HCT116 (cell line): ENCODE measurements around the gene SNRNP70. TPM values are rescaled to one million over a fixed set of nuclear protein-coding genes. Genes with fewer than 3 reads are reported as not detected.

Experiments used
- ATAC-seq: fragments of 200-7000 bp; cut with Tn5 transposase; 2 replicates; pipeline ENCODE4 v1.9.1; 2020; ENCODE audit warnings: mild to moderate bottlenecking, moderate library complexity
- BruUV-seq: library from RNA; stranded (reverse); fragments of 400-500 nt; replicated peaks from 2 replicates; lab custom pipeline; 2021; lab: Mats Ljungman, UMichigan
- CTCF ChIA-PET: fragments of 300-600 bp; sonication (Branson Sonifier 250); formaldehyde crosslinking; loops from one replicate; lab custom pipeline; 2021; ENCODE audit warnings: antibody characterized with exemption; lab: Charles Lee
- POLR2A ChIA-PET: fragments of 300-600, 350-600 bp; sonication (Branson Sonifier 250); formaldehyde crosslinking; loops from one replicate; lab custom pipeline; 2021; ENCODE audit warnings: antibody characterized with exemption; lab: Charles Lee
- RAD21 ChIA-PET, 2 experiments: fragments of 300-600 bp; sonication (Branson Sonifier 250); formaldehyde crosslinking; loops; one replicate each; lab custom pipeline; 2023; ENCODE audit warnings: low total read pairs in 2 of 2; ENCODE audit not compliant: uncharacterized antibody in 2 of 2, unreplicated experiment in 2 of 2, low non-redundant PET in 1 of 2; lab: Charles Lee
- DNase-seq: peaks from one replicate; pipeline ENCODE4 v3.0.0-alpha.2; 2010; ENCODE audit warnings: low read depth, low spot score
- H2AFZ ChIP-seq: fragments of 200-600 bp; shearing (Covaris generic), sonication (generic); 2 replicates; pipeline ENCODE4 v1.6.1; 2017; ENCODE audit warnings: low read depth, mixed run types, mixed read lengths, antibody characterized with exemption, low read length; ENCODE audit not compliant: poor library complexity, severe bottlenecking
- H3K27ac ChIP-seq: 2 replicates; pipeline ENCODE4 v1.5.1; 2012; ENCODE audit warnings: low read depth, low read length
- H3K27me3 ChIP-seq: fragments of 200-600 bp; sonication (generic); 2 replicates; pipeline ENCODE4 v1.6.1; 2016; ENCODE audit warnings: mixed run types, low read length, mixed read lengths; ENCODE audit not compliant: insufficient read depth
- H3K36me3 ChIP-seq, 2 experiments: fragments of 200-500 bp in 1 of 2; fragments of 200-600 bp in 1 of 2; sonication (Bioruptor generic) in 1 of 2; sonication (generic) in 1 of 2; 2 replicates each; pipeline versions ENCODE4 v1.5.1 to v1.6.1; 2014 to 2016; ENCODE audit warnings: low read length in 2 of 2, inconsistent platforms in 1 of 2, mixed read lengths in 1 of 2, mixed run types in 1 of 2; ENCODE audit not compliant: insufficient read depth in 2 of 2, control insufficient read depth in 1 of 2
- H3K4me1 ChIP-seq, 2 experiments: fragments of 200-600 bp in 1 of 2; sonication (generic) in 1 of 2; 2 replicates each; pipeline versions ENCODE4 v1.5.1 to v1.6.1; 2012 to 2017; ENCODE audit warnings: low read length in 2 of 2, inconsistent platforms in 1 of 2, mild to moderate bottlenecking in 1 of 2, mixed read lengths in 1 of 2, mixed run types in 1 of 2, moderate library complexity in 1 of 2; ENCODE audit not compliant: insufficient read depth in 2 of 2, control insufficient read depth in 1 of 2
- H3K4me2 ChIP-seq: fragments of 200-600 bp; sonication (generic); 2 replicates; pipeline ENCODE4 v1.6.1; 2017; ENCODE audit warnings: mixed run types, low read length, mixed read lengths
- H3K4me3 ChIP-seq, 2 experiments: fragments of 200-600 bp in 1 of 2; sonication (generic) in 1 of 2; replicated peaks in 1 of 2; 2 replicates each; pipeline ENCODE4 v1.5.1; 2011 to 2016; ENCODE audit warnings: low read length in 2 of 2, control low read depth in 1 of 2, low read depth in 1 of 2, mild to moderate bottlenecking in 1 of 2, mixed read lengths in 1 of 2, mixed run types in 1 of 2
- H3K79me2 ChIP-seq: fragments of 200-600 bp; sonication (generic); 2 replicates; pipeline ENCODE4 v1.6.1; 2017; ENCODE audit warnings: mild to moderate bottlenecking, mixed run types, low read length, moderate library complexity, mixed read lengths; ENCODE audit not compliant: insufficient read depth
- H3K9ac ChIP-seq: fragments of 200-600 bp; sonication (generic); 2 replicates; pipeline ENCODE4 v1.6.1; 2016; ENCODE audit warnings: low read length, mixed read lengths
- H3K9me2 ChIP-seq: fragments of 200-600 bp; sonication (generic), shearing (Covaris generic); 2 replicates; pipeline ENCODE4 v1.6.1; 2017; ENCODE audit warnings: mixed run types, mild to moderate bottlenecking, moderate library complexity; ENCODE audit not compliant: insufficient read depth
- H3K9me3 ChIP-seq, 2 experiments: fragments of 200-500 bp in 1 of 2; fragments of 200-600 bp in 1 of 2; sonication (Bioruptor generic) in 1 of 2; sonication (generic) in 1 of 2; 2 replicates each; pipeline ENCODE4 v1.6.1; 2014 to 2017; ENCODE audit warnings: low read length in 2 of 2, mixed read lengths in 2 of 2, inconsistent platforms in 1 of 2, low read depth in 1 of 2, mild to moderate bottlenecking in 1 of 2, mixed run types in 1 of 2, moderate library complexity in 1 of 2; ENCODE audit not compliant: control insufficient read depth in 1 of 2, insufficient read depth in 1 of 2
- H4K20me1 ChIP-seq: fragments of 200-600 bp; sonication (generic), shearing (Covaris generic); 2 replicates; pipeline ENCODE4 v1.6.1; 2017; ENCODE audit warnings: mixed run types, mild to moderate bottlenecking, moderate library complexity; ENCODE audit not compliant: insufficient read depth
- ATF3 ChIP-seq: IDR thresholded peaks from 2 replicates; pipeline ENCODE4 v1.6.1; 2012
- CBX3 ChIP-seq: IDR thresholded peaks from 2 replicates; pipeline ENCODE4 v1.6.1; 2012; ENCODE audit warnings: low read depth
- ELF1 ChIP-seq: IDR thresholded peaks from 2 replicates; pipeline ENCODE4 v1.6.1; 2012; ENCODE audit warnings: low read depth, borderline replicate concordance
- EZH2phosphoT487 ChIP-seq: fragments of 200-600 bp; IDR thresholded peaks from 2 replicates; pipeline ENCODE4 v1.6.1; 2018; ENCODE audit warnings: antibody characterized with exemption, borderline replicate concordance
- POLR2A ChIP-seq: IDR thresholded peaks from 2 replicates; pipeline ENCODE4 v1.7.0; 2011; ENCODE audit warnings: borderline replicate concordance; ENCODE audit not compliant: insufficient read depth, insufficient read length; ENCODE audit errors: extremely low read depth
- POLR2AphosphoS5 ChIP-seq: IDR thresholded peaks from 2 replicates; pipeline ENCODE4 v1.6.1; 2011; ENCODE audit warnings: mild to moderate bottlenecking, low read depth, low read length, moderate library complexity
- RAD21 ChIP-seq: IDR thresholded peaks from 2 replicates; pipeline ENCODE4 v1.6.1; 2012; ENCODE audit warnings: low read depth, mild to moderate bottlenecking
- REST ChIP-seq: IDR thresholded peaks from 2 replicates; pipeline ENCODE4 v1.6.1; 2012; ENCODE audit warnings: low read depth
- SIN3A ChIP-seq: IDR thresholded peaks from 2 replicates; pipeline ENCODE4 v1.6.1; 2012; ENCODE audit warnings: low read depth
- SRF ChIP-seq: IDR thresholded peaks from 2 replicates; pipeline ENCODE4 v1.6.1; 2012; ENCODE audit warnings: low read depth
- TCF7L2 ChIP-seq: IDR thresholded peaks from 2 replicates; pipeline ENCODE4 v1.7.0; 2011; ENCODE audit warnings: borderline replicate concordance, inconsistent platforms; ENCODE audit not compliant: insufficient read depth, insufficient read length; ENCODE audit errors: extremely low read depth
- intact Hi-C: fragments of 100-400 bp; cut with micrococcal nuclease; formaldehyde crosslinking; loops from 2 replicates; pipeline ENCODE4 v1.10.0; 2022
- total RNA-seq: library from RNA; stranded (reverse); gene quantifications from one replicate; pipeline ENCODE4 v1.2.1, GENCODE V29; 2021; ENCODE audit not compliant: unreplicated experiment

The SNRNP70 gene
- total RNA-seq, 1 experiment from 2014 or later: 236 TPM

GRCh38 chr19:49102303-49102702 lies 17.1 kb downstream of the SNRNP70 start:
- Histone ChIP-seq H3K9me3 (no peaks in the 10 kb centered on the region), H3K4me1 (peaks cover 0 to 3% of the 10 kb centered on the region in 2 experiments; a peak in 2 of 4 replicates), H3K36me3 (peaks cover 64 to 80% of the 10 kb centered on the region in 2 experiments), H3K4me2 (no peak overlapping the region), H4K20me1 (peaks cover 15% of the 10 kb centered on the region; the same call in 1 of the 2 replicates), H3K27me3 (no peaks in the 10 kb centered on the region), H3K9me2 (no peaks in the 10 kb centered on the region), H3K4me3 (no peak overlapping the region), H3K27ac (no peak overlapping the region; the same call in 1 of the 2 replicates), H3K79me2 (peaks cover 75% of the 10 kb centered on the region), H2AFZ (no peak overlapping the region), H3K9ac (no peak overlapping the region)
- ChIA-PET POLR2A (no interaction called here), RAD21 (no interaction called here), CTCF (no interaction called here)
- ATAC-seq: no peak
- no TSS peak for BruUV-seq
- no peak for DNase-seq
- intact Hi-C loops: no loop called here
- TF ChIP-seq SRF (no peak), POLR2AphosphoS5 (no peak), ELF1 (no peak), SIN3A (no peak), CBX3 (no peak), EZH2phosphoT487 (no peak), REST (no peak), ATF3 (no peak), RAD21 (no peak), POLR2A (no peak), TCF7L2 (no peak)
